Smooth muscle cell (in vitro differentiated cells): ENCODE measurements around the gene ZCCHC17. TPM values are rescaled to one million over a fixed set of nuclear protein-coding genes. Genes with fewer than 3 reads are reported as not detected.
"Not testable (repeated sequence)": the region's sequence is repeated elsewhere in the genome, so short reads cannot be mapped to it uniquely, and the experiment has no call there.

Experiments
- DNase-seq: peaks from one replicate; lab custom pipeline; 2025; ENCODE audit not compliant: unreplicated experiment; lab: John Stamatoyannopoulos, UW
- H2AFZ ChIP-seq: fragments of 200-600 bp; sonication (generic); 2 replicates; pipeline ENCODE4 v1.6.0; 2016; ENCODE audit warnings: antibody characterized with exemption, low read depth, mild to moderate bottlenecking
- H3F3A ChIP-seq: fragments of 200-600 bp; sonication (generic); 2 replicates; pipeline ENCODE4 v1.6.0; 2017; ENCODE audit warnings: antibody characterized with exemption, low read depth
- H3K27ac ChIP-seq: fragments of 200-600 bp; sonication (generic); 2 replicates; pipeline ENCODE4 v1.5.1; 2016; ENCODE audit warnings: low read depth, mild to moderate bottlenecking
- H3K27me3 ChIP-seq: fragments of 200-600 bp; sonication (generic); 2 replicates; pipeline ENCODE4 v1.6.1; 2016; ENCODE audit warnings: low read depth, mild to moderate bottlenecking
- H3K36me3 ChIP-seq: fragments of 200-600 bp; sonication (generic); 2 replicates; pipeline ENCODE4 v1.5.1; 2016; ENCODE audit warnings: low read depth
- H3K4me1 ChIP-seq: fragments of 200-600 bp; sonication (generic); 2 replicates; pipeline ENCODE4 v1.5.1; 2016; ENCODE audit warnings: low read depth
- H3K4me2 ChIP-seq: fragments of 200-600 bp; sonication (generic); 2 replicates; pipeline ENCODE4 v1.6.0; 2016; ENCODE audit warnings: mild to moderate bottlenecking
- H3K4me3 ChIP-seq: fragments of 200-600 bp; sonication (generic); 2 replicates; pipeline ENCODE4 v1.5.1; 2016; ENCODE audit warnings: mild to moderate bottlenecking
- H3K79me2 ChIP-seq: fragments of 200-600 bp; sonication (generic); 2 replicates; pipeline ENCODE4 v1.6.0; 2016; ENCODE audit warnings: low read depth, mild to moderate bottlenecking
- H3K9ac ChIP-seq: fragments of 200-600 bp; sonication (generic); 2 replicates; pipeline ENCODE4 v1.6.0; 2016; ENCODE audit warnings: low read depth
- H3K9me3 ChIP-seq: fragments of 200-600 bp; sonication (generic); replicated peaks from 2 replicates; pipeline ENCODE4 v1.5.1; 2016; ENCODE audit warnings: low read depth
- H4K20me1 ChIP-seq: fragments of 200-600 bp; sonication (generic); 2 replicates; pipeline ENCODE4 v1.6.0; 2016; ENCODE audit warnings: low read depth
- WGBS: methylation state at CpG from one replicate; pipeline ENCODE4 v1.1.7; 2016; ENCODE audit warnings: low lambda C conversion rate; 5-methylcytosine and 5-hydroxymethylcytosine counted together
- polyA plus RNA-seq: library from polyadenylated mRNA; unstranded; fragments of >200 nt; fragmentation: Nextera tagmentation; extraction: Ambion mirVana; gene quantifications from 2 replicates; pipeline ENCODE4 v1.2.1, GENCODE V29; 2016
- total RNA-seq: library from RNA; depleted of rRNA; stranded (reverse); fragments of >200 nt; gene quantifications from 2 replicates; pipeline ENCODE4 v1.2.3, GENCODE V29; 2014
- TF ChIP-seq, protein P1 (sequence below): fragments of 200-600 bp; sonication (generic); IDR thresholded peaks from 2 replicates; pipeline ENCODE4 v1.5.1; 2017; ENCODE audit warnings: borderline replicate concordance, mild to moderate bottlenecking, antibody characterized with exemption; ENCODE audit not compliant: insufficient read depth, poor library complexity, severe bottlenecking

Gene ZCCHC17
- total and polyA plus RNA-seq, 2 experiments from 2014 or later = 34.2 to 47.3 TPM

DNA sequence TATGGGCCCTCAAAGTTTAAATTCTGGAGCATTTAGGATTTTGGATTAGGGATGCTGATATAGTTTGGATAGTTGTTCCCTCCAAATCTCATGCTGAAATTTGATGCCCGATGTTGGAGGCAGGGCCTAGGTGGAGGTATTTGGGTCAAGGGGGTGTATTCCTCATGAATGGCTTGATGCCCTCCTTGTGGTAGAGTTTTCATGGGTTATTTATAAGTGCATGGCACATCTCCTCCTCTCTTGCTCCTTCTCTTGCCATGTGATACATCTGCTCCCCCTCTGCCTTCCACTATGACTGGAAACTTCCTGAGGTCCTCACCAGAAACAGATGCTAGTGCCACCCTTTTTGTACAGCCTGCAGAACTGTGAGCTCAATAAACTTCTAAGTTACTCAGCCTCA lies 39.6 kb upstream of the ZCCHC17 start:
- no peak overlapping the region for H3K4me3 ChIP-seq
- H3F3A ChIP-seq = no peaks in the 10 kb centered on the region
- no peak for DNase-seq
- H3K27ac ChIP-seq = no peak overlapping the region
- no peaks in the 10 kb centered on the region for H3K4me1 ChIP-seq
- no peak overlapping the region for H3K9ac ChIP-seq
- no peak overlapping the region for H2AFZ ChIP-seq
- H3K9me3 ChIP-seq = no peaks in the 10 kb centered on the region
- H3K36me3 ChIP-seq = peaks cover 9% of the 10 kb centered on the region
- H3K4me2 ChIP-seq = no peak overlapping the region
- no peaks in the 10 kb centered on the region for H3K79me2 ChIP-seq
- H3K27me3 ChIP-seq = no peaks in the 10 kb centered on the region
- H4K20me1 ChIP-seq = no peaks in the 10 kb centered on the region
- TF ChIP-seq, protein P1, sequence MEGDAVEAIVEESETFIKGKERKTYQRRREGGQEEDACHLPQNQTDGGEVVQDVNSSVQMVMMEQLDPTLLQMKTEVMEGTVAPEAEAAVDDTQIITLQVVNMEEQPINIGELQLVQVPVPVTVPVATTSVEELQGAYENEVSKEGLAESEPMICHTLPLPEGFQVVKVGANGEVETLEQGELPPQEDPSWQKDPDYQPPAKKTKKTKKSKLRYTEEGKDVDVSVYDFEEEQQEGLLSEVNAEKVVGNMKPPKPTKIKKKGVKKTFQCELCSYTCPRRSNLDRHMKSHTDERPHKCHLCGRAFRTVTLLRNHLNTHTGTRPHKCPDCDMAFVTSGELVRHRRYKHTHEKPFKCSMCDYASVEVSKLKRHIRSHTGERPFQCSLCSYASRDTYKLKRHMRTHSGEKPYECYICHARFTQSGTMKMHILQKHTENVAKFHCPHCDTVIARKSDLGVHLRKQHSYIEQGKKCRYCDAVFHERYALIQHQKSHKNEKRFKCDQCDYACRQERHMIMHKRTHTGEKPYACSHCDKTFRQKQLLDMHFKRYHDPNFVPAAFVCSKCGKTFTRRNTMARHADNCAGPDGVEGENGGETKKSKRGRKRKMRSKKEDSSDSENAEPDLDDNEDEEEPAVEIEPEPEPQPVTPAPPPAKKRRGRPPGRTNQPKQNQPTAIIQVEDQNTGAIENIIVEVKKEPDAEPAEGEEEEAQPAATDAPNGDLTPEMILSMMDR = no peak
- WGBS = 100% methylated on average over 1 of the region's 1 CpG

DNA sequence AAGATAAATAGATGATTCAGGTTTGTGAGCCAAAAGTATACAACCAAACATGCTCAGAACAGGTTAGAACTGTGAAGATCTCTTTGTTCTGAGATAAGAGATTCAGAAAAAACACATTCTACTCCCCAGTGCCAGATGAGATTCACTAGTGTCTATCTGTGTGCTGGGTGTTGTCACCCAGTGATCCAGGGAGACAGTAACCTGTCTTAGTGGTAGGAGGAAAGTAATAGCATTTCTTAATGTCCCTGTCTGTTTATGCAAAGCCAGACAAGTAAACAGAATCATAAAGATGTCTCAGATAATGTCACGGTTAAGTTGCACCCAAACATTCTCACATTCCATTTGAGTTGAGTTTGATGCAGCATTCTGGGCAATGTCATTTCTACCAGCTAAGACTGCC lies 38.3 kb upstream of the ZCCHC17 start:
- DNase-seq = no peak
- H4K20me1 ChIP-seq = no peaks in the 10 kb centered on the region
- H3K9ac ChIP-seq = no peak overlapping the region
- H3K9me3 ChIP-seq = no peaks in the 10 kb centered on the region
- WGBS = 85% methylated on average over 1 of the region's 1 CpG
- H3K27me3 ChIP-seq = no peaks in the 10 kb centered on the region
- H3K27ac ChIP-seq = no peak overlapping the region
- H3K4me2 ChIP-seq = no peak overlapping the region
- no peaks in the 10 kb centered on the region for H3K79me2 ChIP-seq
- no peaks in the 10 kb centered on the region for H3F3A ChIP-seq
- no peak overlapping the region for H2AFZ ChIP-seq
- TF ChIP-seq, protein P1 = no peak
- H3K36me3 ChIP-seq = peaks cover 9% of the 10 kb centered on the region
- H3K4me1 ChIP-seq = no peaks in the 10 kb centered on the region
- no peak overlapping the region for H3K4me3 ChIP-seq

DNA sequence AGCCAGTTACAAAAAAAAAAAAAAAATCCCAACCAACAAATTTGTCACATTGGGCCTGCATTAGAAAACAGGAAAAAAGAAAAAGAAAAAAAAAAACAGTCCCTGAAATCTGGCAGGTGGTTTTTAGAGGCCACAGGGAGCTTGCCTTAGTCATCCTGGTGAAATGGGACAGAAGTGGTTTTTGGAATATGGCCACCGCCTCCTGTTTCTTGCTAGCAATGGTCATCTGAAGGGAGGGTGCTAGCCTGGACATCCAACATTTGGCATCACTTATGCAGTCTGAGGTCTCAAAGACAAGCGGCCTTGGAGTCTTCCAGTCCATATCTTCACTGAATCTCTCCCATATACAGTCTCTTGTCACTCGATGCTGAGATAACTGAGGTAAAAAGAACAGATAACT lies 37.1 kb upstream of the ZCCHC17 start:
- no peak overlapping the region for H3K4me3 ChIP-seq
- no peak overlapping the region for H3K4me2 ChIP-seq
- no peak for DNase-seq
- H3K9ac ChIP-seq = no peak overlapping the region
- H2AFZ ChIP-seq = no peak overlapping the region
- H3K79me2 ChIP-seq = no peaks in the 10 kb centered on the region
- H3K36me3 ChIP-seq = peaks cover 9% of the 10 kb centered on the region
- H4K20me1 ChIP-seq = no peaks in the 10 kb centered on the region
- H3K27ac ChIP-seq = no peak overlapping the region
- no peaks in the 10 kb centered on the region for H3K9me3 ChIP-seq
- H3K4me1 ChIP-seq = no peaks in the 10 kb centered on the region
- TF ChIP-seq, protein P1 = no peak
- 79% methylated on average over 3 of the region's 3 CpGs for WGBS
- no peaks in the 10 kb centered on the region for H3K27me3 ChIP-seq
- no peaks in the 10 kb centered on the region for H3F3A ChIP-seq

DNA sequence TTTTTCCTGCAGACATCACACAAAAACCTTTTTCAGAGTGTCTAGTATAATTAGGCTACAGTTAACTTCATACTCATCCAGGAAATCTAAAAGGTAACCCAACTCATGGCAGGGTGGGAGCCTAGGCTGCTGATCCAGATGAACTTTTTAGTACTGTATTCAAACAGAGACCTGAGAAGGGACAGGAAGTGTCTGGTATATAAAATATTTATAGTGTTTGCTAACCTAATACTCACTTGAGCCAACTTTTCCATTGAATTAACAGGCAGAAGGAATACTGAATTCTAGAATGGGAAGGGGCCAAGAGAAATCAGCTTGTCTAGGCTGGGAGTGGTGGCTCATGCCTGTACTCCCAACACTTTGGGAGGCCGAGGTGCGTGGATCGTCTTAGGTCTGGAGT lies 34.9 kb upstream of the ZCCHC17 start:
- no peaks in the 10 kb centered on the region for H3F3A ChIP-seq
- no peak overlapping the region for H3K4me2 ChIP-seq
- no peaks in the 10 kb centered on the region for H3K9me3 ChIP-seq
- H3K4me3 ChIP-seq = no peak overlapping the region
- no peaks in the 10 kb centered on the region for H3K27me3 ChIP-seq
- H3K4me1 ChIP-seq = no peaks in the 10 kb centered on the region
- no peak for DNase-seq
- no peaks in the 10 kb centered on the region for H3K79me2 ChIP-seq
- H3K27ac ChIP-seq = no peak overlapping the region
- H4K20me1 ChIP-seq = no peaks in the 10 kb centered on the region
- H2AFZ ChIP-seq = no peak overlapping the region
- 100% methylated on average over 3 of the region's 3 CpGs for WGBS
- TF ChIP-seq, protein P1 = no peak
- no peak overlapping the region for H3K9ac ChIP-seq
- H3K36me3 ChIP-seq = peaks cover 9% of the 10 kb centered on the region

DNA sequence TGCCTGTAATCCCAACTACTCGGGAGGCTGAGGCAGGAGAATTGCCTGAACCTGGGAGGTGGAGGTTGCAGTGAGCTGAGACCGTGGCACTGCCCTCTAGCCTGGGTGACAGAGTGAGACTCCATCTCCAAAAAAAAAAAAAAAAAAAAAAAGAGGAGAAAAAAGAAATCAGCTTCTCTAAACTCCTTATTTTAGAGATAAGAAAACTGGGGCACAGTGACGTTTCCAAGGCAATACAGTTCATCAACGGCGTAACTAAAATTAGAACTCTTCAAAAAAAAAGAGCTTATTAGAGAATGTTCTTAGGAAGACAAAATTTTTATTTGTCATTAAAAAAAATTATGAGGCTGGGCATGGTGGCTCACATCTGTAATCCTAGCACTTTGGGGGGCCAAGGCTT lies 34.4 kb upstream of the ZCCHC17 start:
- not testable (repeated sequence) for H3K27me3 ChIP-seq, H2AFZ ChIP-seq, H3K4me1 ChIP-seq, H3K79me2 ChIP-seq, H4K20me1 ChIP-seq, H3K4me3 ChIP-seq, H3K9me3 ChIP-seq, DNase-seq, H3K36me3 ChIP-seq, H3F3A ChIP-seq, H3K4me2 ChIP-seq, H3K27ac ChIP-seq, H3K9ac ChIP-seq
- WGBS = 89% methylated on average over 5 of the region's 5 CpGs
